GM12891 (cell line): Measurements from ENCODE around the gene E2F2.

ENCODE experiments used
- POLR2A ChIP-seq: IDR thresholded peaks from 2 replicates; pipeline ENCODE4 v1.6.1; 2011; ENCODE audit warnings: low read depth, low read length, control low read depth
- POLR2AphosphoS5 ChIP-seq: IDR thresholded peaks from 2 replicates; pipeline ENCODE4 v1.6.1; 2011; ENCODE audit warnings: low read depth, low read length, control low read depth
- TAF1 ChIP-seq: IDR thresholded peaks from 2 replicates; pipeline ENCODE4 v1.6.1; 2011; ENCODE audit warnings: low read depth, low read length, control low read depth

- TF ChIP-seq POLR2AphosphoS5: no peak
- TF ChIP-seq TAF1: no peak
- TF ChIP-seq POLR2A: no peak
These were observed 35.3 kb upstream of the E2F2 start for GRCh38 chr1:23566304-23566703.
